Kidney (tissue), 14 donors: ENCODE results near the gene SFXN5. TPM values are rescaled to one million over a fixed set of nuclear protein-coding genes. Genes with fewer than 3 reads are reported as not detected.

Source experiments
- DNase-seq, 5 donors: peaks; one replicate each; pipeline ENCODE4 v3.0.0-alpha.2; 2013 to 2020
- FAIRE-seq: peaks from 2 replicates; lab custom pipeline; 2012; peaks lifted over from hg19 to GRCh38; lab: Jason Lieb, UNC
- H3K27ac ChIP-seq, 2 donors: one replicate each; pipeline ENCODE4 v1.7.0; 2013; ENCODE audit warnings: low read depth in 2 of 2, low read length in 2 of 2, inconsistent platforms in 1 of 2
- H3K27me3 ChIP-seq: one replicate; pipeline ENCODE4 v1.7.1; 2013; ENCODE audit warnings: low read length, inconsistent platforms; ENCODE audit not compliant: control insufficient read depth, insufficient read depth
- H3K36me3 ChIP-seq, 3 donors: one replicate each; pipeline versions ENCODE4 v1.7.0 to v1.7.1; 2013; ENCODE audit warnings: low read length in 3 of 3, control low read depth in 1 of 3, inconsistent platforms in 1 of 3; ENCODE audit not compliant: insufficient read depth in 3 of 3, control insufficient read depth in 2 of 3
- H3K4me1 ChIP-seq, 3 donors: one replicate each; pipeline versions ENCODE4 v1.7.0 to v1.7.1; 2013; ENCODE audit warnings: low read length in 3 of 3, inconsistent platforms in 1 of 3, low read depth in 1 of 3; ENCODE audit not compliant: control insufficient read depth in 2 of 3, insufficient read depth in 2 of 3
- H3K4me3 ChIP-seq, 3 donors: one replicate each; pipeline versions ENCODE4 v1.7.0 to v1.8.1; 2013; ENCODE audit warnings: low read length in 3 of 3, control low read depth in 1 of 3, inconsistent platforms in 1 of 3
- H3K9ac ChIP-seq, 3 donors: one replicate each; pipeline versions ENCODE4 v1.7.0 to v1.7.1; 2013; ENCODE audit warnings: low read length in 3 of 3, control low read depth in 1 of 3, inconsistent platforms in 1 of 3
- H3K9me3 ChIP-seq, 3 donors: one replicate each; pipeline versions ENCODE4 v1.7.0 to v1.7.1; 2013; ENCODE audit warnings: low read length in 3 of 3, control low read depth in 1 of 3, inconsistent platforms in 1 of 3; ENCODE audit not compliant: control insufficient read depth in 2 of 3, insufficient read depth in 1 of 3
- CTCF ChIP-seq: IDR thresholded peaks from 3 replicates; pipeline ENCODE4 v1.5.1; 2012; ENCODE audit warnings: mild to moderate bottlenecking, moderate library complexity, borderline replicate concordance; ENCODE audit not compliant: insufficient read depth; ENCODE audit errors: extremely low read depth
- intact Hi-C: fragments of 100-400 bp; cut with DNase I; formaldehyde crosslinking; loops from one replicate; pipeline ENCODE4 v1.11.1; 2022
- polyA plus RNA-seq: library from polyadenylated mRNA; stranded (reverse); fragments of 350-450 nt; fragmentation: Illumina TruSeq; extraction: RNeasy Lipid Tissue Mini Kit (QIAGEN cat#74804); gene quantifications from one replicate; pipeline ENCODE4 v1.2.3, GENCODE V29; 2014; ENCODE audit warnings: low read depth, low replicate concordance; ENCODE audit not compliant: insufficient read depth
- total RNA-seq: library from RNA; stranded (reverse); fragmentation: NEBNext Ultra II Directional; extraction: Animal tissue kit (Norgen Biotek cat#: 25700); gene quantifications from one replicate; pipeline ENCODE4 v1.2.1, GENCODE V29; 2021
- donor health status: control.
- donor health status: control.
- donor health status: control.
- donor health status: control.
- donor health status: control.
- donor health status: DM: yes; HTN: yes; CAD: no.
- donor health status: Normal renal cell carcinoma (clear cell type).

The SFXN5 gene
- total and polyA plus RNA-seq, 2 donors from 2014 or later: 21.4 to 35.9 TPM

- Histone ChIP-seq H3K4me3 (no peak overlapping the region), H3K9me3 (no peaks in the 10 kb centered on the region), H3K27ac (no peak overlapping the region), H3K27me3 (no peaks in the 10 kb centered on the region), H3K9ac (no peak overlapping the region), H3K4me1 (peaks cover 0 to 20% (median 0%) of the 10 kb centered on the region in 3 donors), H3K36me3 (no peaks in the 10 kb centered on the region)
- no peak for FAIRE-seq
- no peak for TF ChIP-seq CTCF
- DNase-seq: peak in 1 of 5 donors; percentile 37
- intact Hi-C loops: no loop called here
Measured at GRCh38 chr2:72938455-72938854, 133.1 kb downstream of the SFXN5 start.

GRCh38 chr2:72937356-72937669 lies 134.2 kb downstream of the SFXN5 start:
- intact Hi-C loops: no loop called here
- no peaks in the 10 kb centered on the region for H3K9me3 ChIP-seq
- no peaks in the 10 kb centered on the region for H3K36me3 ChIP-seq
- H3K4me3 ChIP-seq: no peak overlapping the region
- H3K27ac ChIP-seq: no peak overlapping the region
- TF ChIP-seq CTCF: no peak
- peak in 2 of 5 donors; percentile 39 to 70 for DNase-seq
- H3K27me3 ChIP-seq: no peaks in the 10 kb centered on the region
- no peak for FAIRE-seq
- no peak overlapping the region for H3K9ac ChIP-seq
- H3K4me1 ChIP-seq: peaks cover 0 to 27% (median 4%) of the 10 kb centered on the region in 3 donors

GRCh38 chr2:72936660-72937355 lies 134.7 kb downstream of the SFXN5 start:
- no peak overlapping the region for H3K4me3 ChIP-seq
- H3K36me3 ChIP-seq: peaks cover 0 to 2% (median 0%) of the 10 kb centered on the region in 3 donors
- intact Hi-C loops: no loop called here
- H3K9ac ChIP-seq: no peak overlapping the region
- peaks cover 0 to 32% (median 4%) of the 10 kb centered on the region in 3 donors for H3K4me1 ChIP-seq
- no peak for FAIRE-seq
- peak in 1 of 5 donors; percentile 46 for DNase-seq
- H3K9me3 ChIP-seq: no peaks in the 10 kb centered on the region
- H3K27me3 ChIP-seq: no peaks in the 10 kb centered on the region
- TF ChIP-seq CTCF: no peak
- peak overlapping the region in 1 of 2 donors; percentile 57 for H3K27ac ChIP-seq

- Histone ChIP-seq H3K9me3 (no peaks in the 10 kb centered on the region), H3K4me3 (no peak overlapping the region), H3K36me3 (peaks cover 0 to 3% (median 0%) of the 10 kb centered on the region in 3 donors), H3K27me3 (no peaks in the 10 kb centered on the region), H3K9ac (no peak overlapping the region), H3K27ac (no peak overlapping the region), H3K4me1 (peaks cover 0 to 33% (median 4%) of the 10 kb centered on the region in 3 donors)
- DNase-seq (peak in 1 of 5 donors; percentile 29), FAIRE-seq (no peak)
- intact Hi-C loops: no loop called here
- no peak for TF ChIP-seq CTCF
Measured at GRCh38 chr2:72935611-72935957, 135.9 kb downstream of the SFXN5 start.
